Body of pancreas (tissue), 4 donors: ENCODE data around the gene APRT.

ENCODE experiments used
- CTCF ChIP-seq, 7 experiments: fragments of 450-650 bp in 4 of 7; fragments of 200-600 bp in 3 of 7; sonication (generic) in 3 of 7; IDR thresholded peaks; one replicate each; pipeline ENCODE4 v1.5.1; 2016 to 2019; ENCODE audit warnings: antibody characterized with exemption in 7 of 7
- POLR2A ChIP-seq, 3 donors: fragments of 450-650 bp; IDR thresholded peaks; one replicate each; pipeline ENCODE4 v1.6.1; 2016; ENCODE audit warnings: antibody characterized with exemption in 3 of 3, mild to moderate bottlenecking in 2 of 3

DNA sequence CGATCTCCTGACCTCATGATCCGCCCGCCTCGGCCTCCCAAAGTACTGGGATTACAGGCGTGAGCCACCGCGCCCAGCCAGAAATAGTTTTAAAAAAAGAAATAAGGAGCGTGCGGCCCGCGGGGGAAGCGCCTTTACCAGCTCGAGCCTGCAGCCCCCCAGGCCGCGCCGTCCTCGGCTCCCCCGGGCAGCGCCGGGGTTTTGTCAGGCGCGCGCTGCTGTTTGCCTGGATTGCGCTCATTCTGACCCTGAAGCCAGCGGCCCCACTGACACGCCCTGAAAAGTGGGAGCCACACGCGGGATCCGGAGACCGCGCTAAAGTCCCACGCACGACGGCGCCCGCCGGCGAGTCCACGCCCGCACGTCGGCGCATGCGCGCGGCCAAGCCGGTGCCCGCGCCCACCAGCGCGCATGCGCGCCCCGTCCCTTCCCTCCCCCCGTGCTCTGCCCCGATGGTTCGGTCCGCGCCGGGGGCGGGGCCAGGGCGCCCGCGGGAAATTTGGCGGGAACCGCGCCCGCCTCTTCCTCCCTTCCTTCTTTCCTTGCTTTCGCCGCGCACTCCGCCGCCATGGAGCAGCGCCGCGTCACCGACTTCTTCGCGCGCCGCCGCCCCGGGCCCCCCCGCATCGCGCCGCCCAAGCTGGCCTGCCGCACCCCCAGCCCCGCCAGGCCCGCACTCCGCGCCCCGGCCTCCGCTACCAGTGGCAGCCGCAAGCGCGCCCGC is 8.3 kb downstream of the APRT start, which contains the start of gene CDT1:
- TF ChIP-seq CTCF (IDR thresholded peaks at IDR 0.05), result peak in 1 of 7 experiments; percentile 5
- TF ChIP-seq POLR2A (IDR thresholded peaks at IDR 0.05), result peak in 2 of 3 donors; percentile 54 to 56
